Stimulated activated CD8-positive, alpha-beta memory T cell treated with anti-CD3 and anti-CD28 coated beads, Interleukin-2, amount 100 ng/mL, for 48 hours (primary cell): ENCODE measurements around the gene TAGLN2.

Experiments
- DNase-seq, 2 donors: peaks; one replicate each; pipeline ENCODE4 v3.0.0-alpha.2; 2020; ENCODE audit warnings: low read depth in 2 of 2

TAGLN2 gene

DNA sequence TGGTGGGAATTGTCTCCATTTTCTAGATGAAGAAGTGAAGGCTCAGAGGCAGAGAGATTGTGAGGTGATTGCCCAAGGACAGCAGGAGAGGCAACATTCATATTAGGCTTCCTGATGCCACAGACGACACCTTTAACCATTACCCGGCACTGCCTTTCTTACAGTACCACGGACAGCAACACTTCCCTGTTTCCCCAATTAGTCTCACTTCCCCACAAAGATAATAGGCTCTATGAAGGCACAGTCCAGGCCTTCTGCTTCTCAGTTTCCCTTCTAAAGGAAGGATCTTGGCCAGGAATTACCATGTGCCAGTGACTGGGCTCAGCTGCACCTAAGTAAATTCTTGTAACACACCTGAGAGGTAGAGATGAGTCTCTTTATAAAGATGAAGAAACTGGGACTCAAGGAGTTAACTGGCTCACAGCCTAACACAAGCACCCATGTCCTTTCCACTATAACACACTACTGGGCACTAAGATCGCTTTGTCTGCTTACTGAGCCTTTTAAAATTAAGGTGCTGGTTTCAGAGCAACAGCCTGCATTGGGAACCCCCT lies 10.5 kb upstream of the TAGLN2 start:
- no peak for DNase-seq

DNA sequence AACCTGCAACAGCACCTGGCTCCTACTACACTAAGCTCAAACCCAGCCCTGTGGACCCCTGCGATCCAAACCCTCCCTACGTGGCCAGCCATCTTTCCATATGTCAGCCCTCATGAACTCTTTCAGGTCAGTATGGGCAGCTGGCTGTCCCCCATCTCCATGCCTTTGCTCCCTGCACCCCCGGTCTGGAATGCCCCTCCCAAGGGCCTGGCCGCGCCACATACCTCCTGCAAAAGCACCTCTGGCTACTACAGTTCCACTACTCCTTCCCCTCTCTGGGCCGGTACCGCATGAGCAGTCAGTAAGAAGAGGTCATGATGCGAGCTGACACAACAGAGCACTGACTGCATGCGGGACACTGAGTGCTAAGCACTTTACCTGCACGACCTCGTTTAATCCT lies 10.0 kb upstream of the TAGLN2 start:
- no peak for DNase-seq

DNA sequence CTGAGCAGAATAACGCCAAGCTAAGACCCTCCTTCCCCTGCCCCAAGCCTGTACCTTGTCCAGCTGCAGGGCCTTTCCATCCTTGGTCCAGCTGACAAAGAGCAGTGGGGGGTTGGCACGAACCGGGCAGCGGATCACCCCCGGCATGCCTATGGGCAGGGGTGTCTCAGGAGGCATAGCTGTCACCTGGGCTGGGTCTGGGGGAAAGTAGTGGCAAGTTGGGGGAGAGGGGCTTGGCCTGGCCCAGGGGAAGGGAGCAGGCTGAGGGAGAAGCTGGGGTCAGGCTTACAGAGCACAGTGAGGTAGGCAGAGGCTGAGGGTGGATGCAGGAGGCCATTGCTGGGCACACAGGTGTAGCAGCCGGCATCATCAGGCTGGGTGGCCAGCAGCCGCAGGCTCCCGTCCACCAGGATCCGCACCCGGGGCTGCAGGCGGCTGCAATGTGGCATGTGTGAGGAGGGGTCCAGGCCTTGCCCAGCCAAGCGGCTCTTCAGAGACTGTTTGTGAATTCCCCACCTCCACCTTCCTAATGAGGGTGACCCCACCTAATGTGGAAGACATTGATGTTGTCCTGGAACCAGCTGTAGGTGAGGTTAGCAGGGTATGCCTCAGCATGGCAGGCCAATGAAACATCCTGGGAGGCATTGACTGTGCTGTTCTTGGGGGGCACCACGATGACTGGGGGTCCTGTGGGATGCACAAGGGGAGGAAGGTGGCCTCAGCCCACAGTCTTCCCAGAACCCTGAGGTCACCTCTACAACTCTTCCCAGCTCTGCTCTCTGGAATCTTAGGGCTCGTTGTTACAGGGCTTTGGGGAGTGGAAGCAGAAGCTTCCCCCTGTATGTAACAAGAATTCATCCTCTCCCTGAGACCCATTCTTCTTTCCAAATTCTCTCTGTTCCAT lies 9.1 kb upstream of the TAGLN2 start:
- DNase-seq, result no peak

DNA sequence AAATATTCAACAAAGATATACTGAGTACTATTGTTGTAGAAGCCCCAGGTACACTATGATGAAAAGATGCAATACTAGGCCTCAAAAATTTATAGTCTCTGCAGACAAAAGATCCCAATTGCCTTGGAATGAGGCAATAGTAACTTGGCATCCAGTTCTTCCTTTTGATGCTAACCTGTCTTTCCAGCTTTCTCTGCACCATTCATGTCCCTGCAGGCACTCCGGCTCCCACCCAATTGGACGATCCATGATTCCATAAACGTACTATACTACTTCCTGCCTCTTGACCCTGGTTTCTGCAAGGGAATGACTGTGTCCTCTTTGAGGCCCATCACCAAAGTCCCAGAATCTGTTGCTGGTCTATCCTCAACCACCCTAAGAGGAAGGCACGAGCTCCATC lies 8.0 kb upstream of the TAGLN2 start:
- no peak for DNase-seq

DNA sequence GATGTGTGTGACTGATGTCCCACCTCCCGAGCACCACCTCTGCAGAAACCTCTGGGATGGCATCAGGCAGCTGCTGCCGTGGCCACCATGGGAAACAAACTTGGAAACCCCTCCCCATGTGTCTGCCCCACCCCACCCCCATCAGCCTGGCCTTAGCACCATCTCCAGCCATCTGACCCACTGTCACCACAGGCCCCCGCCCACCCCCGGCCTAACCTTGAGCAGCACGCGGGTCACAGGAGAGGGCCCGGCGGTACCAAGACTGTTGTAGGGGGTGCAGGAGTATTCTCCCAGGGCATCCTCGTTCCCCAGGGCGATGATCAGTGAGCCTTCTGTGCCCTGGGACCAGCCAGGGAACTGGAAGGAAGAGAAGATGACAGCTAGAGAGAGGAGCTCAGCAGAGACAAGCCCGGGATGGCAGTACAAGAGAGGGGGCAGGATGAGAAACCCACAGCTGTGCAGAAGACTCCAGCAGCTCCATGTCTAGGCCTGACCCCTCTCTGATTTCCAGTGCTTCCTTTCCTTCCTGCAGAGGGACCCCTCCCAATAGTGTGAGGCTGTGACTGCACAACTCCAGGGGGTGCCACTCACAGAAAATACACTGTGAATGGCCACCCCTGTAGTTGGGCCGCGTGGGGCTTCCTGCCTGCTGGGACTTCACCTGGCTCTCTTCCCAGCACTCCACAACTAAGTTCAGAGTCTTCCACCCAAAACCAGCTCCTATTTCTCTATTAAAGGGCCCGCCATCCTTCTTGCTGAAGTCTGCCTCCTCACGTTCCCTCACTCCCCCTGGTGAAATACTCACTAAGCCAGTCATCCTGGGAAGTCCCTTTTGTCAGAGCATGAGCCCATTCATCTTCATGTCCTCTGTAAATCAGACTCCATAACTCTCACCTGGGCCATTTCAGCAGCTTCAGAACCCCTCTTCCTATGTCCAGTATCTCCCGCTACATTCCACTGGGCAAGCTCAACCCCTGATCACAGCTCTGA lies 7.3 kb upstream of the TAGLN2 start:
- no peak for DNase-seq

DNA sequence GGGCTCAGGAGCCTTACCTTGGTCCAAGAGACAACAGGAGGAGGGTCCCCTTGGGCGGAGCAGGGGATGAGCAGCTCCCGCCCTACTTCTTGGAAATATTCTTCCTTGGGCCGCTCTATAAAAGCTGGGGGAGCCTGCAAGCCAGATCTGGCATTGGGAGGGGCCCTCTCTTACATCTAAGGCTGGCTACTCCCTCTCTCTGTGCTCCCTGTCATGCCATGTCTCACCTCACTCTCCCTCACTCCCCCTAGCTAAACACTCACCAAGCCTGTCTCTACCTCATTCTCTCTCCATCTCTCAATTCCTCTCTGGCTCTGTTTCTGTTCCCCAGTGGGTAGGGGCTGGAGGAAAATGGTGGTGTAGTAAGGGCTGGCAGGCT lies 6.5 kb upstream of the TAGLN2 start:
- no peak for DNase-seq

DNA sequence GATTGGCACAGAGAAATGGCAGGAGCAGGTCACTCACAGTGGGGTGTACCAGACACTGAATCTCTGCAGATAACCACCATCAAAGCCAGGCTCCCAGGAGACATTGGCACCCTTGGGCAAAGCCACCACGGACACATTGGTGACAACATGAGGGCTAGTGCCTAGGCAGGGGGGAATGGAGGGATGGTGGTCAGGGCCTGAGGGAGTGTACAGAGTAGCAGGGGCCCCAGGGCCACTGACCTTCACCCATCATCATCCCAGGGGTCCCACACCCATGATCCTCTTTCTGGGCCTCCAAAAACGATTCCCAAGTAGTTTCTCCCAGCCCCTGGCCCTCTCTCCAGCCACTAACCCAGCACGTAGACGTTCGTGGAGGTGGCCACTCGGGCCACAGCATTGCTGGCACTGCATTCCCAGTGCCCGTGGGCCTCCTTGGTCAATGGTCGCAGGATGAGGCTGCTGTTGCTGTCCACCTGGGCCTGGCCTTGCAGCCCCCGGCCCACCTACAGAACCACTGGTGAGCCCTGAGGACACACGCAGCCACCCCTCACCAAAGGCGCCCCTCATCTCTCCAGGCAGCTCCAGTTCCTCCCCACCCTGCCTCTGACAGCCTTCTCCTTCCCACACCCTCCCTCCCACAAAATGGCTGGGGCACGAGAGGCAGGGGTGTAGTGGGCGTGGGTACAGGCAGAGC lies 5.9 kb upstream of the TAGLN2 start:
- DNase-seq, result no peak

DNA sequence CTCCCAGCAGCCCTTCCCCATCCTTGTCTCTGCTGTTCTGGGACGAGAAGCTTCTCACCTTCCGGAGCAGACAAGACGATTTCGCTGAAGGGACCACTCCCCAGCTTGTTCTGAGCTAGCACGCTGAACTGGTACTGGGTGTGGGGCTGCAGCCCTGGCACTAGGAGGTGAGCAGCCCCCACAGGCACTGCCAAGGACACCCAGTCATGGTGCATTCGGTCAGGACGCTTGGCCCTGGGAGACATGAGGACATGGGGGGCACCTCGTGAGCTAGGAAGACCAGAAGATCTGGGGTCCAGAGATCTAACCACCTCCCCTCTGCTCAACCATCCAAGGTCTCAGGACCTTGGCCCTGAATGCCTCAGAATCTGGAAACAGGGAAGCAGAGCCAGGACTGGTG lies 5.3 kb upstream of the TAGLN2 start:
- DNase-seq, result no peak

DNA sequence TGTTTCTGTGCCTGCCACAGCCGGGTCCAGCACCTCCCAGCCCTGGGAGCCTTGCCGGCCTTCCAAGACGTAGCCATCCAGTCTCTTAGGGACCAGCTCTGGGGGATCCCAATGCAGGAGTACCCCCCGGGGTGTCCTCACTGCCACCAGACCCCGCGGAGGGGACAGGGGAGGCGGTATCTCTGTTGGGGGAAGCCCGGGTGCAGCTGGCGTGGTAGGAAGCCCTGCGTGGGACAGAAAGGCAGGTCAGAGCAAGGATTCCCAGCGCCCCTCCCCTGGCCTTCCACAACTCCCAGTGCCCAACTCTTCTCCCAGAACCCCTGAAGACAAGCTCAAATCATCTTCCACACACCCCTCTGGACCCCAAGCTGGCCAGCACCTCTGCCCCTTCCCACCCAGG lies 4.9 kb upstream of the TAGLN2 start:
- DNase-seq, result no peak

DNA sequence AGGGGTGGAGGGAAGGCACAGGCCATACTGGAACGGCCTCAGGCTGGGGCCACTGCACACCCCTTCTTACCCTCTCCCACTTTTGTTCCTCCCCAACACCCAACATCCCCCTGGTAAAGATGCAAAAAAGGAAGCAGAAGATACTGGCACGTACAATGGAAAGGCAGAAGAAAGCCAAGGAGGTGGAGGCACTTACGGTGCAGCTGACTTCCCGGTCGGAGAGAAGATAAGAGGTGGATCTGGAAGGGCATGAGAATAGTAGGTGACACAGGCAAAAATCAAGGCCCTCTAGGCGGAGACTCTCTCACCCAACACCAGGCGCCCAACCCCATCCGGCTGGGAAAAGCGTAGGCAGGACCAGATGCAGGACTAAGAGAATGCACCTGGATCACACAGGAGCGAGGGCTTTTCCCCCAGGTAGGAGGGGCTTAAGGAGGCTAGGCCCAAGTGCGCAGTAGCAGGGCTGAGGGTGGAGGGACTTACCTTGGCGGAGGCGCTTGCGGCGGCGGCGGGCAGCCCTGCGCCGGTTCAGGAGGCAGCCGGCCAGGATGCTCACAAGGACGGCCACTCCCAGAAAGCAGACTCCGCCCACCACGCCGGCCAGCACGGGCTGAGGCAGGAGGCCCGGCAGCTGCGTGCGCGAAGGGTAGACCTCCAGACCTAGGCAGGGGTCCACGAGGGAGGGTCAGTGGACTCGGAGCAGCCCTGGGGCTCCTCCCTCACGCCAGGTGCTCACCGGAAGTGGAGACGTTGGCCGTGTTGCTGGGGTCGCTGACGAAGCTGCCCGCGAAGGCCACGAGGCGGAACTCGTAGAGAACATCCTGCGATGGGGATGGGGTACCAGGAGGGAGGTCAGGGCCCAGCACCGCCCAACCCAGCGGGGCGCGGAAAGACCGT lies 4.1 kb upstream of the TAGLN2 start:
- DNase-seq, result no peak

DNA sequence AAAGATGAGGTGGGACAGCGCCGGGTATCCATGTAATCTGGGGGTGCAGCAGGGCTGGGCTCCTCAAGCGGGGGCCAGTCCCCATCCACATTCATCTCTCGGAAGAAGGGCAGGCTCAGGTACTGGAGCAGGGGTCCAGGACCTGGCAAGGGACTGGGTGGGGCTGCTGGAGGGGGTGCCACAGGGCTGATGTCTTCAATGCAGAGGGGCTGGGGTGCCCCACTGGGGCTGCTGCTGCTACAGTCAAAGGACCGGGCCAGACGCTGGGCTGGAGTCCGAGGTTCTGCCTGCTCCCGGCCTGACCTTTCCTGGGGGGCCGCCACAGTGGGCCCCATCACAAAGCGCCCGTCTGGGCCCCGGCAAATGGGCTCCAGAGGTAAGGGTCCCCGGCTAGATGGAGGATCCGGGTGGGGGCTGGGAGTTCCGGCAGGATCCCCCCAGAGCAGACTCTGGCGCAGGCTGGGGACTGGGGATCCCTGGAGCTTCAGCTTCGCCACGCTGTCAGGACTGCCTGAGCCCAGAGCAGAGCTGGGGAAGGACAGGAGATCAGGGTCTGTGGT lies 3.3 kb upstream of the TAGLN2 start:
- DNase-seq, result no peak

DNA sequence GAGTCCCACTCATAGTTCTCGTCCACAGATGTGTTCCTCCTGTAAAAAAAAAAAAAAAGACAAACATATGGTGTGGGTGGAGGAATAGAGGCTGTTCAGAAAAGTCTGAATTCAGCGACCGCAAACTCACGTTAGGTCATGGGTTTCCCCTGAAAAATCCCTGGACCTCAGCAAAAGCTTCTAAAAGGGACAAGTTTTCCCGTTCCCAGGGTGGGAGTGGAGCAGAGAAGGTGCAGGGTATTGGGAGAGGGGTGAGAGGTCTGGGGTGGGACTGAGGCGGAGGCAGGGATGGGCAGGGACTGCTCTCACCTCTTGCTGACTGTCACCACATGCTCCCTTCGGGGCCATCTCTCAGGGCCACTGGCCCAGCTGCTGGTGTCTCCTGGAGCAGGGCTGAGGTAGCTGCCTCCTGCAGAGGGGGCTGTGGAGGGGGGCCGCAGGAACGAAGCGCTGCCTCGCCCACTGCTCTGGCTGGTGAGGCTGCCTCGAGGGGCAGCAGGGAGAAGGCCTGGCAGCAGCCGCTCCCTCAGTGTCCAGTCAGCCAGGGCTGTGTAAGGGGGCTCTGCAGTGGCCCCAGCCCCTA lies 2.6 kb upstream of the TAGLN2 start:
- DNase-seq, result no peak

DNA sequence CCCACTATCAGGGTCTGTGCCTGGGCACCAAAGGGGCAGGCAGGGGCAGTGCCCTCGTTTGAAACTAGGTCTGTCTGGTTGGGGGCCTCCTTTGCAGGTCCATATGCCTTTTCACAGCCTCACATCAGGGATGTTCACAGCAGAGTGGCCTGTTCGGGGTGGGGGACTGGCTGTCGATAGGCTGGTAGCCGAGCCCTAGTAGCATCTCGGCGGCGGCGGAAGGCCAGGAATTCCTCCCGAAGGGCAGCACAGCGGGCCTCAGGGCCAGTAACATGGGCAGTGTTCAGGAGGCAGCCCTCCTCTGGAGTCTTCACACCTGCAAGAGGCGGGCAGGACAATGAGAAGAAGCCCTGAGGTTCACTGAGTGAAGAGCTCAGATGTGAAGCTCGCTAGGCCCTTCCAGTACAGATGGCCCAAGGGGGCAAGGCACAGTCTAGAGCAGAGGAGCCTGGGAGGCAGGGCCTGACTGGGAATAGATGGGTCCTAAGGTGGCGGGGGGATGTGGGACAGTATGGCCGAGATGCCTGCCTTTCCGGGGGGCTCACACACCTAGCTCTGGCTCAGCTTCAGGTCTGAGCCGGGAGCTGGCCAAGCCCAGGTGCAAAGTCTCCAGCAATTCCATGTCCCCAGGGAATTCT lies 2.0 kb upstream of the TAGLN2 start:
- no peak for DNase-seq

DNA sequence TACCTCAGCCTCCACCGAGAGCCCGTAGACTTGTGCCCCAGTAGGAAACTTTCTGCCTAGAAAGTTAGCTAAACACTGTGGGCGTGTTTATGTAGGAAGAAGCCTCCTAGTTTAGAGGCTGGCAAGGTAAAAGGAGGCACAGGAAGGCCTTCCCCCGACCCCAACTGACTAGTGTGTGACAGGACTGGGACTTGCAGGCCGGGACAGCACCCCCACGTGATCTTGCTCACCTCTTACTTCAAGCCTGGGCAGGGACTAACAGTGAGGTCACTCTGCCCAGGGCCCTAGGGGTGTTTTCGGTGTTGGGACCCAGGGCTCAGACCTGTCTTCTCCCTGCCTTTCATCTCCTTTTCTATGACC lies 392 bp upstream of the TAGLN2 start:
- DNase-seq, result peak in 1 of 2 donors; percentile 28

DNA sequence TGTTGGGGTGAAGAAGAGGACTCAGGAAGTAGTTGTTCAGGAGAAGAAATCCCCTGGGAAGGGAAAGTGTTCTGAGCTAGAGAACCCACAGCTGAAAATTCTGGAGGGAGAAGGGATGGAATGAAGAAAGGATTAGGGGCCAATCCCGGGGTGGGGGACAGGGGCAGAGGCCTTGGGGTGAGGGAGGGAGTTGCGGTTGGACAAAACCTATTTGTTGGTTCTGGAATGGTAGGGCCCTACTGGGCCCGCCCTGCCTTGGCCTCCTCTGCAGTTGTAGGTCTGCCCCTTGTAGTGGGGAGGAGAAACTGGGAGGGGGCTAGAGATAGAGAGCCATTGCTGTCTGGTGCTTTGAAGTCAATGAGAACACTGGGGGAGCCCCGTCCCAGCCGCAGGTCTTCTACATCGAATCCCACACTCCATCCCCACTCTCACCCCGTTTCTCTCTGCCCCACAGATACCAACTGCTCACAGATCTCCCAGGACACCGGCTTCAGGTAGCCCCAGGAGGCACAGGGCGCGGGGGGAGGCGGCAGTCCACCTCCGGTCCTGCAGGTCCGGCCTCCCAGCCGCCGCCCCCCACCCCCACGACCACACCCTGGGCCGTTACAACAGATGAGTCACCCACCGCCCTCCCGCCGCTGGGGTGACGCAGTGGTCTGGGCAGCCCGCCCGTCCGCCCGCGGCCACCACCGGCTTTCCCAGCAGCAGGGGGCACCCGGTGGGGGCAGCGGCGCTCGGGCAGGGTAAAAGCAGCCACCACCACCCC lies 1.1 kb downstream of the TAGLN2 start:
- peak; percentile 58 to 63 for DNase-seq

DNA sequence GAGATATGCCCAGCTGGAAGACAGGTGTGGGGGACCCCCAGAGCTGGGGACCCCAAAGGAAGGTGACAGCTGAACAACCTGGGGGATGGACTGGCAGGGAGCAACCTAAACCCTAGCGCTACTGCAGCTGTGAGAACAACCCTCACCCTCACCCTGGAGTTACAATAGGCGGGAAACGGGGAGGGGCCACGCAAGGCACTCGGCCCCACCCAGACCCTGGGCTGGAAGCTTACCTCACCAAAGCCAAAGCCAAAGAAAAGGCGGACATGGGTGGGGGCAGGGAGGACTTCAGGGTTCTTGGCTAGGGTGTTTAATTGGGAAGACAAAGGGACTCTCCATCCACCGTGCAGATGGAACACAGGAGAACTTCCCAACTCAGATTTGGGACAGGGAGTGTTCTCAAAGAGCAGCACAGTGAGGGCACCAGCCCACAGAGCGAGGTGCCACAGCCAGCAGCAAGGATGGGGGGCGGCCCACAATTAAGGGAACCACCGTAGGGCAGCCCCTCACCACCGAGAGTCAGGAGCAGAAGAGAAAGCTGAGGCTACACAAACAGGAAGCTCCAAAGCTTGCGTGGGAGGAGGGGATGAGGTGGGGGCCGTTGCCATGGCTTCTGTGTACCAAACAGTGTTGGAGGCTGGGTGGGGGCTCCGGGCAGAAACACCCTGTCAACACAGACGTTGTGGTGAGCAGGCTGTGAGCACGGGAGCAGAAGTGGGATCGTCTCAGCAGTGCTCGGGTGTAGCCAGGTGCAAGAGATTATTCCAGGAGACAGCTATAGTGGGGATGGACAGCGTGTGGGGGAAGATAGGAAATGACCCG lies 1.9 kb downstream of the TAGLN2 start:
- peak; percentile 71 to 77 for DNase-seq

DNA sequence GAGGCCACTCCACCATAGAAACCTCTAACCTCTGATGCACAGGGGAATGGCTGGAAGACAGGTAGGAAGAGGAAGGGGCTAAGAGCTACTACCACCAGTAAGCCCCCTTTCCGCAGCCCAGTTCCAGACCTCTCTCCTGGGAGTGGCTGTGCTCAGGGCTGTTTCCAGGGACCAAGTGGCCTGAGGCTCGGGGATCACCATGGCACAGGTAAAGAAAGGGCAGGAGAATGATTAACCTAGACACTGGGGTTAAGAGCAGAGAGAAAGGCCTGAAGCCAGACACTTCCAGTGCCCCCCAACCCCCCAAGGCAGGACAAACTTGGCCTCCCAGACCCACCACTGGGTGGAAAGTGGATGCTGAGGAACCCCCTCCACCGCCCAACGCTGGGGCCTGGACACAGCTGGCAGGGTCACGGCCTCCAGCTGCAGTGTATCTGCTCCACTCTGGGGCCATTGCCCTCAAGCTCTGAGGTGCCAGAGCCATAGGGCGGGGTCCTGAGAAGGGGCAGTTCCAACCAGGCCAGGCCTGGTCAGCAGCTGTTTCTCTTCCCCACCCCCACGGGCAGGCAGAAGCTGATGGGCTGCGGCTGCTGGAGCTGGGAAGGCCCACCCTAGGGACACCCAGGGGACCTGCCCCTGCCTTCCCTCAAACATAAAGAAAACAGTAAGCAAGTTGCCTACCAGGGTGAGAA lies 2.6 kb downstream of the TAGLN2 start:
- no peak for DNase-seq
